Glomerular endothelial cell (primary cell): ENCODE measurements around the gene HLA-B. TPM values are rescaled to one million over a fixed set of nuclear protein-coding genes. Genes with fewer than 3 reads are reported as not detected.

ENCODE experiments used
- DNase-seq: peaks from one replicate; pipeline ENCODE4 v3.0.0-alpha.2; 2011; ENCODE audit warnings: low read depth, low spot score; ENCODE audit errors: extremely low read depth
- total RNA-seq: library from RNA; depleted of rRNA; stranded (reverse); fragments of >200 nt; gene quantifications from 2 replicates; pipeline ENCODE4 v1.2.3, GENCODE V29; 2015

Gene HLA-B
- total RNA-seq, 1 donor from 2014 or later, result 2,213 TPM

DNA sequence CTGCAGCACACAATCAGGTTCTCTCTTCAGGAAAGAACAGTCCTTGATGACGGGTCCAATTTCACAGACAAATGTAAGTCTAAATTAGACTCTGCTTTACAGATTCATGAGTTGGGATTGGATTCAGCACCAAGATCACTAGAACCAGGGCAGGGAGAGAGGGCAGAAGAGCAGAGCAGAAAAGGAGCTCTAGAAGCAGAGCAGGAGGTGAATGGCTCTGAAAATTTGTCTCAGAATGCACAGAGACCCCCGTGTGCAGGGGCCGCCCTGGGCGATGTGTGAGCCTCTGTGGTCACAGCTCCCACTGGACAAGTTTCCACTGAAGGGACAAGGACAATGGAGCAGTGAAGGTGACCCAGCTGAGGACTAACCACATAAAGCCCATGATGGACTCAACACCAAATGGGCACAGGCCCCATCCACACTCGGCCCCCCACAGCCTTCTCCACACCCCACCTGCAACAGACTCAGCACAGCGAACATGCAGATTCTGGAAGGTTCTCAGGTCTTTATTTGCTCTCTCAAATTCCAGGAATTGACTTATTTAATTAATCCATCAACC lies 3.5 kb downstream of the HLA-B start:
- DNase-seq, result no peak

DNA sequence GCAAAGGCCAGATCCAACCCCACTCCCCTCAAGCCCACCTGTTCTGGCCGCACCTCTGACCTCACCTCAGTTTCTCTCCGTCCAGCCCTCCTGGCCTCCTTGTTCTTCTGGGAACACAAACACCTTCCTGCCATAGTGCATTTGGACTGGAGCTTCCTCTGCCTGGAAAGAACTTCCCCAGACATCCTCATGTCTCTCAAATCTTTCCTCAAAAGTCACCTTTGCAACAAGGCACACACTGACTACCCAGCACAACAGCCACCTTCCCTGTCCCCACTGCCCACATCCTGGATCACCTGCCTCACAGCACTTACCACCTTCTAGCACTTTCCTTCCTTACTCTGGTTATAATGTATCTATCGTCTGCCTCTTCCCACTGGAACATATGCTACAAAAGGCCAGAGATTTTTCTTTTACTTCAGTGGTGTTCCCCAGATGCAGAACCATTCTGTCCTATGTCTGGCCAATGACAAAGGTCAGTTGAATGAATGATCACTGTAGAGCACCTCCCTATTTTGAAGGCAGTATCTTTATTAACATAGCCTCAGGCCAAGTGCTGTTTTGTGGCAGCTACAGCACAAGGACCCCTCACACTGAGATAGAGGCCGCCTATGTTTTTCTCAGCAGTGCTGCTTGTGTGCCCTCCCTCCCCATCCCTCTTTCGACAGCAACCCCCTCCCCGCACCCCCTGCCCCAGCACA lies 4.1 kb downstream of the HLA-B start:
- no peak for DNase-seq

DNA sequence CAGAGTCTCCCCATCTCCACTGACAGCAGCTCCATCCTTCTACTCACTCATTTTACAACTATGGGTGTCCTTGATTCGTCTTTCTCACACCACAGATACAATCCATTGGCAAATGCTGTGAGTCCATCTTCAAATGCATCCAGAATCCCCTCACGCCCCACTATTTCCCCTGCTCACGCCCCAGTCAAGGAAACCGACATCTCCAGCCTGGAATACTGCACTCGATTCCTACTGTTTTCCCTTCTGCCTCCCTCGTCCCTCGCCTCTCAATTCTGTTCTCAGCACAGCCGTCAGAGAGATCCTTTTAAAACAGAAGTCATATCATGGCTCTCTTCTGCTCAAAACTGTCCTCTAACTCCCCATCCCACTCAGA lies 4.7 kb downstream of the HLA-B start:
- no peak for DNase-seq

DNA sequence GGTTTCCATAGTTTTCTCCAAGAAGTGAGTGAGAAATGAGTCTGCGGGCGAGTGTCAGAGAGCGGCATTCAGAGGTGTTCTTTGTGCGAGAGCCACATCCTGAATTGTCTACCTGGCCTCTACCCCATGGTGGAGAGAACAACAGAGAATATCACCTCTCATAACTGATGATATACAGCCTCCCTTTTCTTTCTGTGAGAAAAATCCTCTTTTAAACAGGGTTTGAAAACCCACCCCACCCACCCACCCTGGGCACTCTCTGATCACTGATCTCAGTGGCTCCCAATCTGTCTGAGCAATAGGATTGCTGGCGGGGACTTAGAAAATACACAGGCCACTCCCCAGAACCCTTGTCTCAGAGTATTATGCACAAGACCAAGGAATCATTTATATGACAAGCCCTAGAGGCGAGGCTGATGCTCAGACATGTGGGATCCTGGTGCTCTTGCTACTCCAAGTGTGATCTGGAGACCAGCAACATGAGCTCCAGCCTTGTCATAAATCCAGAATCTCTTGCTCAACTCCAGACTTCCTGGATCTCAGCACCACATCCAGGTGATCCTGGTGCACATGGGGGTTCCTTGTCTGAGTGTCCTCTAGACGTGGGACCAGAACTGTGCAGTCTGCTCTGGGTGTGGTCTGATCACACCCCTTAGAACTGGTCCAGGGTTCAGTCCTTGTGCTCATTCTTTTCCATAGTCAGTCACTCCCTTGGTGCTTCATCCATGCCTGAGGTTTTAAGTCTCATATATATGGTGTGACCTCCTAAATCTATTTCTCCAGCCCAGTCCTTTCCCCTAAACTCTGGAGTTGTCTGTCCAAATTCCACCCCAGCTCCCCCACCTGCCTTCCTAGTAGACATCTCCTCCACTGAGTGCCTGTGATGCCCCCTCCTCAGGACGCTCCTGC lies 5.3 kb downstream of the HLA-B start:
- DNase-seq, result no peak

DNA sequence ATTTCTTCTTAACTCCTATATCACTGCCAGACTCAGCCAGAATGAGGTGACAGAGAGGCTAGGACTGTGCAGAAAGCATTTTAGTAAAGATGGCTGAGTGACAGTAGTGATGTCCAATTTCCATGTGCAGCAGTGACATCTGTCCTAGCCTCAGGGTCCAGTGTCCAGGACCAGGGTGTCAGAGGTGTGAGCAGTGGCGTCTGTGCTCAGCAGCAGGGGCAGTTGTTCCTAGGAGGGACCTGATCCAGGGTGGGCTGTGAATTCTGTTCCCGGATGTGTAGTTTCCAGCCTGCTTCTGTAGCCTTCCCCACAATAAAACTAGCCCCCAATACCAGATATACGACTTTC lies 6.0 kb downstream of the HLA-B start:
- no peak for DNase-seq

DNA sequence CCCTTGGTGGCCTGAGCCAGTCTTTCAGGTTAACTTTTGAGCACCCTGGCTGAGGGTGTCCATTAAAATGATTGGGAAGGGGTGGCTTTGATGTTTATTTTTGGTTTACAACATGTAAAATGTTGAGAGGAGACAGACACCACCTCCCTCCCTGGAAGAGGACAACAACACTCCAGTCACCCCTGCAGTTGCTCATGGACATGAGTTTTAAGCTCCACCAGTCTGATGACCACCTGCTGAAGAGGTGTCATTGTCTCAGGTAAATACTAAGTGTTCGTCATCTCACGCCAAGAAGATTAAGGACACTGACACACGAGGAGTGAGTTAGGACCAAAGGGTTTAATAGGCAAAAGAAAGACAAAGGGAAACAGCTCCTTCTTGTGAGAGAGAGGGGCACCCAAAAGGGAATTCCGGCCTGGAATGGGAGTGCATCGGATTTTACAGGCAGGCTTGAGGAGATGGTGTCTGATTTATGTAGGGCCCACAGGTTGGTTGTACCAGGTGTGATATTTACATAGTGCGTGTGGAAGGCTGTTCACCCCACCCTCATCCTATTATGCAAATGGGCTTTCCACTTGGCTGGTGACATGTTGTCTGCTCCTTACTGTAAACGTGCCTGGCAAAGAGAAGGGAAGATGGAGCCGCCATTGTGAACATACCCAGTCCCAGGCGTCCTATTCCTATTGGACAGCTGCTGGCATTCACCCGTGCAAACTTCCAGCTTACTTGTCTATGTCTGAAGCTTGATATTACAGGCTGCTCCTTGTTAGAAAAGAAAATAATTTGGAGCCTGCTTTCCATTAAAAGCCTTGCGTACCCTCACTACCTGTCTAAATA lies 6.6 kb downstream of the HLA-B start:
- no peak for DNase-seq

DNA sequence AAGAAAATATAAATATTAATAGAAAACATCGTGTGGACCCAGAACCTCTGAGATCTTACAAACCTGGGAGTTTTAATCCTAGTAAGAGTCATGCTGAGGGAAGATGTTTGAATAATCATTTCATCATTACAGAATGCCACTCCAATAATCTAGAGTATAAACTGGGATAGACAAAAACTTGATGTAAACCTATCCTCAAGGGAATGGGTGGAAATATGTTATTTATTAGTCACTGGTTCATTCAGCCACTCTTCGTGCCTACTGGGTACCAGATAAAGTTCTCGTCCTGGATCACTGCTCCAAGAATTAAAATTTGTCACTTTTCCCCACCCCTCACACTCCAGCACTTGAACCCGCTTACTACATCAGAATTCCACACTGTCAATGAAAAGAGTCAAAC lies 7.7 kb downstream of the HLA-B start:
- DNase-seq, result no peak

DNA sequence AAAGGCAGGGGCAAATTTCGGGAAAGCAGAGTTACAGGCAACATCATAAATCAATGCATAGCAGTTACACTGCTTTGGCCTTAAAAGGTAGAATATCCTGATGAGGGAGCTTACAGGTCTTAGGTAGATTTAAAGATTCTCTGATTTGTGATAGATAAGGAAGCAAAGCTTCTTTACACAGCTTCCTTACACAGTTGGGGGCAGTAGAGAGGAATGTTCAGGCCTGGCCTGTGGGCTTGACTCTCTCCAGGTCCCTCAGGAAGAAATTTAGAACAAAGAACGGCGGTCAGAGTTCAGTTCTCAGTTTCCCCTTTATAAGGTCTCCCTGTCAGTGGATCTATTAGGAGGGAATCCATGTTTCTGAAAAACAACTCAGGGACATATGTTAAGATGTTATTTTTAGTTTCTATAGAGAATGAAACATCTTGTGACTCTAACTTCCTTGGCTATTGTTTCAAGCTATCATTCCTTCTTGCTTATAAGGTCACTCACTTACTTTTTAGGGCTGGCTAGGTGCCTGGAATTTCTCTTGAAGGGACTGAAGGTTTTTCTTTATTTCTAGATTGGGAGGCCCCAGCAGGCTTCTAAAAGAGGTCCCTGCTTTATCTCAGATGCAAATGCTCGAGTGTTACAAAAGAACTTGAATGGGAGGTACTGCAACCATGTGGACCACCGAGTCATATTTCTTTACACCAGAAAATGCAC lies 11.8 kb downstream of the HLA-B start:
- DNase-seq, result no peak

DNA sequence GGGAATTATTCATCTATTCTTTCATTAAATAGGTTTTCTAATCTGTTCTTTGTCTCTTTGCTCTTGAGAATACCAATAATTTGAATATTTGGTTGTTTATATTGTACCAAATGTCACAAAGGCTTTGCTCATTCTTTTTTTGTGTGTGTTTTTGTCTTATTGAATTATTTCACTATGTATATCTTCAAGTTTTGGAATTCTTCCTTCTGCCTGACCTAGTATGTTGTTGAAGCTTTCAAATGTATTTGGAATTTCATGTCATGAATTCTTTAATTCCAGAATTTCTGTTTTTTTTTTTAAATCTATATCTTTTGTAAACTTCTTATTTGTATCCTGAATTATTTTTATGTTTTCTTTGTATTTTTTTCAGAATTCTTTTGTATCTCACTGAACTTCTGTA lies 16.8 kb downstream of the HLA-B start:
- no peak for DNase-seq

DNA sequence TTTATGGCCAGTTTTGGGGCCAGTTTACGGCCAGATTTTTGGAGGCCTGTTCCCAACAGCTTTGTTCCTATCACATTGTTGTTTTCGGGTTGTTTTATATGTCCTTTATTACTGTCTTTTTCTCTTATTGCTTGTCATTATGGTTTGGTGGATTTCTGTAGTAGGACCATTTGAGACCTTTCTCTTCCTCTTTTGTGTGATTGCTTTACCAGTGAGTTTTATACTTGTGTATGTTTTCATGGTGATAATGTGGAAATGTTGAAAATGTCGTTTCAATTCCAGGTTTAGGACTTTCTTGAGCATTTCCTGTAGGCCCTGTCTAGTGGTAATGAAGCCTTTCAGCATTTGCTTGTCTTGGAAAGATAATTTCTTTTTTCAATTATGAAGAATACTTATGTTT lies 17.8 kb downstream of the HLA-B start:
- no peak for DNase-seq

DNA sequence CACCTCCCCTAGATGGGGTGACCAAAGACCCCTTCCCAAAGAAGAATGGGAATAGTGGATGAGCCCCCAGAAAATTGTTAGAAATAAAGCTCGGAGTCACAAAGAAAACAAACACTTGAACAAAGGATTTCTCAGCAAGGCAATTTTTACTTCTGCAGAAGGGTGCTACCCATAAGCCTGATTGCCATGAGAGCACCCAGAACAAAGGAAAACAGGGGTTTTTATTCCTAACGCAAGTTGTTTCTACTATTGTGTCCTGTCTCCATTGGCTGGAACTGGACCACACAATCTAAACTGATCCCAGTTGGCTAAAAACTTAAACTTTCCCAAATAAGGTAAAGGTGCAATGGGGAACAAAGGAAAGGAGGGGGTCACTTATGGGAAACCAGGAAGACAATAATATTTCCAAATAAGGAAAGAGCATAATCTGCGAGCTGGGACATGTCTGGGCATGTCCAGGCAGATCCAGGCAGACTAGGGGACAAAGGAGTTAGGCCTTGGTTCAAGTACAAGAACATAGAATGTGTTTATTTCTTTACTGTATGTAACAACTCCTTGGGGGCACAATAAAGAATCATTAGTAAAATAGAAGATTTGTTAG lies 20.0 kb downstream of the HLA-B start:
- DNase-seq, result no peak

DNA sequence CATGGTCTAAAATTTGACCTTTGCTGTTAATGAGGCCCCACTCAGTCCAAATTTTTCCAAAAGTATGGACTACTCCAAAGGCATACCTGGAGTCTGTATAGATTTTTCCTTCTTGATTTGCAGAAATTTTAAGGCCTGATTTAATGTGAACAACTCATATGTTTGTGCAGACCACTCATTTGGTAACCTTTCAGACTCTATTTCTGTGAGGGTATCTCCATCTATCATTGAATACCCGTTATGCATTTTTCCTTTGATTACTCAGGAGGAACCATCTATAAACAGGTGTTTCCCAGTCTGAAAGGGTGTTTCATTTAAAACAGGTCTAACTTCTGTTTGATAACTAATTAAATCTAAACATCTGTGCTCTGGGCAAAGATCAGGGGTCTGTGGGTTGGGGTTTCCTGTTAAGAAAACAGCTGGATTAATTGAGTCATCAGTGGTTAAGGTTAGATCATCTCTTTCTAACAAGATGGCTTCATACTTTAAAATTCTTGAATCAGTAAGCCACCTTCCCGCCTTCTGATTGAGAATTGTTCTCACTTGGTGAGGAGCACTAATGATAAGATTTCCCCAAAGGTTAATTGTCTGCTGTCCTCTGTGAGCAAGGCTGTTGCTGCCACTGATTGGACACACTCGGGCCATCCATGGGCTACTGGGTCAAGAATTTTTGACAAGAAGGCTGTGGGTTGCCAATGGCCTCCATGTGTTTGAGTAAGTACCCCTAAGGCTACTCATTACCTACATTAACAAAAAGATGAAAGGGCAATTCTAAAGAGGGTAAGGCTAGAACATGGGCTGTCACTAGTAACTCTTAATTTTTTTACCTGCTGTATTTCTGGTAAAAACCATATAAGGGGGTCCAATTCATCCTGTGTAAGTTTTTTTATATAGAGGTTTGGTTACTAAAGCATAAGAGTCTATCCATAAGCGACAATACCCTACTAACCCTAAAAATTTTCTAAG lies 24.1 kb downstream of the HLA-B start:
- DNase-seq, result no peak

DNA sequence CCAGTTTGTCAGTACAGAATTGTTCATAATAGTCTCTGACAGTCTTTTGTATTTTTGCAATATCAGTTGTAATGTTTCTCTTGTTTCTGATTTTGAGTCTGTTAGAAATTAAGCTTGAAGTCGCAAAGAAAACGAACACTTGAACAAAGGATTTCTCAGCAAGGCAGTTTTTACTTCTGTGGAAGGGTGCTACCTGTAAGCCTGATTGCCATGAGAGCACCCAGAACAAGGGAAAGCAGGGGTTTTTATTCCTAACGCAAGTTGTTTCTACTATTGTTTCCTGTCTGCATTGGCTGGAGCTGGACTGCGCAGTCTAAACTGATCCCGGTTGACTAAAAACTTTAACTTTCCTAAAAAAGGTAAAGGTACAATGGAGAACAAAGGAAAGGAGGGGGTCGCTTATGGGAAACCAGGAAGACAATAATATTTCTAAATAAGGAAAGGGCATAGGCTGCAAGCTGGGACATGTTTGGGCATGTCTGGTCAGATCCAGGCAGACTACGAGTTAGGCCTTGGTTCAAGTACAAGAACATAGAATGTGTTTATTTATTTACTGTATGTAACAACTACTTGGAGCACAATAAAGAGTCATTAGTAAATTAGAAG lies 28.5 kb downstream of the HLA-B start:
- DNase-seq, result no peak

DNA sequence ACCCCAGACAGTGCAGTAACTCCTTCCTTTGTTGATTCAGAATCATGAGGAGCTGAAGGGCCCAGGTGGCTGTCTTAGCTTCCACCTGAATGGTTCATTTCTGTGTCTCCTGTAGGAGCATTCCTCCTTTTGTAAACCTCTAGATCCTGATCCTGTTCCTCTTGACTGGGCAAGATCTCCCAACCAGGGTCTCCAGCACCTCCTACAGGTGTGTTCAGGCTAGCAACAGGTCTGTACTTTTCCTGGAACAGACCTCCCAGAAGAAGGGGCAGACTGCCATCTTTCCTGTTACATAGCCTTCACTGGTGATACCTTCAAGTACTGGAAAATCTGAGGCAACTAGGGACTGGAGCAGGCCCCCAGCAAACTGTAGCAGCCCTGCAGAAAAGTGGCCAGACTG lies 35.2 kb downstream of the HLA-B start:
- no peak for DNase-seq

DNA sequence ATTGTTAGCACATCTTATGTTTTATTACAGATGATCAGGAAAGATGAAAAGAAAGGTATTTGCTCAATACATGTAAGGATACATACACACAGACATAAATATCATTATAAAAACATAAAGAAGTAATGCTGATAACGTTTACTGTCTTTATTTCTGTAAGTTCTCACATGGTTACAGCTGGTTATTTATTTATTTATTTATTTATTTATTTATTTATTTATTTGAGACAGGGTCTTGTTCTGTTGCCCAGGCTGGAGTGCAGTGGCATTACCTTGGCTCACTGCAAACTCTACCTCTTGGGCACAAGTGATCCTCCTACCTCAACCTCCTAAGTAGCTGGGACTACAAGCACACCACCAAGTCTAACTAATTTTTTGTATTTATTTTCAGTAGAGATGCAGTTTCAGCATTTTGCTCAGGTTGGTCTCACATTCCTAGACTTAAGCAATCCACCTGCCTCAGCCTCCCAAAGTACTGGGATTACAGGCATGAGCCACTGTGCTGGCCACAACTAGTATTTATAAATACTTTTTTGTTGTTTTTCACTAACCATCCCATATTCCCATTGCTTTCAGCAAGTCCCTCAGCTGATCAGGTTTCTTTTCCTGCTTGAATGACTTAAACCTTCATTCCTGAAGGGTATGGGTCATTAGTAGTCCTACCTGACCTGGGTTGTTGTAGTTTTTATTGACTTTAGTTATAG lies 35.8 kb downstream of the HLA-B start:
- no peak for DNase-seq

DNA sequence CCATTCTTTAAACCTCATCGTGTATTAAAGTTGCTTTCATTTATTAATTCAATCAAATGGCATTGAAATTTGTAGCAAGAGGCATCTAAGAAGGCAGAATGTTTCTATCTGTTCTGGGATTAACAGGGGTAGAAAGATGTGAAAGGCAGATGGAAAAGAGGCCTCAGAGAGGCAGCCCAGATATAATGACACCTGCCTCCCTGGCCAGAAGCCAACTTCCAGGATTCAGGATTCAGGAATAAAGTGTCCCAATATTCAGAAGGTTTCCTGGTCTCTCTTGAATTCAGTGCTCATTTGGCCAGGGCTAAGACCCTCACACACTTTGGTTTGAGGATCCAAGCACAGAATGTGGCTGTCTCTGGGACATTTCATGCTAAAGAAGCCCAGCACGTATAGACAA lies 39.9 kb downstream of the HLA-B start:
- no peak for DNase-seq

DNA sequence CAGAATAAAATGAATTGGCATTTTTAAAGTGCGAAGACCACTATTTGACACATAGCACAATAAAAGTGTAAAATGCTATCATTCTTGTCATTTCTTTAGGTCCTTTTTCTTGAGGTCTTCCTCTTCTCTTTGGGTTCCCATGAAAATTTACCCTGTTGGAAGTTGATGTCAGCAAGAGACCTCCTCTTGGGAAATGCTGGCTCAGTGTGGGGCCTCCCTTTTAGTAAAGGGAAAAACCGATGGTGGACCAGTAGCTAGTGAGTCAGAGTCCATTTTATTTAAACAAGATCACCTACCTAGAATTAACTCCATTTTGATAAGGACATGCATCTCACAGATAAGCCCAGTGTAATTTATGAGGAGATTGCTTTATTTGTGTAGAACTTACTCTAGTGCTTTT lies 47.3 kb downstream of the HLA-B start:
- DNase-seq, result no peak

DNA sequence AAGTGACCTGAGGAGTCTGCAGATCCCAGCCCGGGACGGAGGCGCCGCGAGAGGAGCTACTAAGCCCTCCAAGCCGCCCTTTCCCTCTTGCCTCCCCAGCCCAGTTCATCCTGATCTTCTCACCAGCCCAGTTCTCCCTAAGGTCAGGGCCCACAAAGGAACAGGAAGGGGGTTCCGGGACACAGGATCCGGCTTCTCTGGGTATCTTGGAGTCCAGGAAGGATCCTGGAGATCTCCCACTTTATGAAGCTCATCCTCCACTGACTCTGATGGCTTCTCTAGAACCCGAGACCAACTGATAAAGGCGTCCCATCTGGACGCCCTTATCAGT lies 48.2 kb downstream of the HLA-B start:
- no peak for DNase-seq
